Fibroblast of the aortic adventitia (primary cell): Measurements from ENCODE around the gene SNCG. TPM values are rescaled to one million over a fixed set of nuclear protein-coding genes. Genes with fewer than 3 reads are reported as not detected.
"Not testable (repeated sequence)": the region's sequence is repeated elsewhere in the genome, so short reads cannot be mapped to it uniquely, and the experiment has no call there.

Experiments
- DNase-seq: peaks from one replicate; pipeline ENCODE4 v3.0.0-alpha.2; 2010; ENCODE audit warnings: low read depth
- H3K4me3 ChIP-seq: 2 replicates; pipeline ENCODE4 v1.5.1; 2011; ENCODE audit warnings: low read depth, mild to moderate bottlenecking, control low read depth, low read length, moderate library complexity
- CTCF ChIP-seq: IDR thresholded peaks from 2 replicates; pipeline ENCODE4 v1.5.1; 2011; ENCODE audit warnings: mild to moderate bottlenecking, low read length, control low read depth, inconsistent platforms; ENCODE audit not compliant: insufficient read depth
- small RNA-seq: library from RNA; depleted of rRNA; stranded (forward); fragments of <200 nt; gene quantifications from one replicate; pipeline ENCODE3, GENCODE V24; 2012
- total RNA-seq: library from RNA; depleted of rRNA; stranded (reverse); fragments of >200 nt; gene quantifications from 2 replicates; pipeline ENCODE4 v1.2.3, GENCODE V29; 2012; ENCODE audit warnings: low replicate concordance

SNCG gene
- total RNA-seq, 1 donor, result 2.8 TPM

- TF ChIP-seq CTCF, result no peak
- H3K4me3 ChIP-seq, result no peak overlapping the region
- peak; percentile 27 for DNase-seq
Measured at GRCh38 chr10:87000491-87000890, 42.1 kb downstream of the SNCG start.

GRCh38 chr10:87007124-87007523 is 48.7 kb downstream of the SNCG start:
- not testable (repeated sequence) for H3K4me3 ChIP-seq, DNase-seq

GRCh38 chr10:87007674-87008073 is 49.3 kb downstream of the SNCG start:
- H3K4me3 ChIP-seq, DNase-seq: not testable (repeated sequence)

GRCh38 chr10:87008303-87008702 is 49.9 kb downstream of the SNCG start:
- not testable (repeated sequence) for H3K4me3 ChIP-seq, DNase-seq

GRCh38 chr10:87009134-87009696 is 50.8 kb downstream of the SNCG start:
- not testable (repeated sequence) for H3K4me3 ChIP-seq
- DNase-seq, result peak; percentile 40

Small RNA genes within 50 kb of the gene (small RNA-seq; reads per million reads assigned to genes)
- gene BMS1P3, result not detected

Other genes starting within 250 kb of the SNCG start
- 57.8 and 74.7 TPM in 2 replicates for gene BMPR1A, start 202.0 kb upstream of the SNCG start, total RNA-seq
- 5.1 and 5.4 TPM in 2 replicates for gene MMRN2, start 984 bp upstream of the SNCG start, total RNA-seq
- gene ADIRF, start 9.9 kb downstream of the SNCG start, total RNA-seq, result 37.8 and 48.4 TPM in 2 replicates
- not detected in 2 replicates for gene FAM25A, start 61.7 kb downstream of the SNCG start, total RNA-seq
- 137 and 346 TPM in 2 replicates for gene GLUD1, start 136.2 kb downstream of the SNCG start, total RNA-seq
- gene SHLD2, start 136.6 kb downstream of the SNCG start, total RNA-seq, result 19.8 and 45.7 TPM in 2 replicates